Neural cell (in vitro differentiated cells): ENCODE measurements around the gene PHYHIPL.

Source experiments
- CTCF ChIP-seq: fragments of 450-650 bp; IDR thresholded peaks from 2 replicates; pipeline ENCODE4 v1.5.1; 2014; ENCODE audit warnings: antibody characterized with exemption, mild to moderate bottlenecking, moderate library complexity; ENCODE audit not compliant: poor library complexity, severe bottlenecking
- POLR2AphosphoS5 ChIP-seq: IDR thresholded peaks from 2 replicates; pipeline ENCODE4 v1.6.1; 2012
- TAF1 ChIP-seq: IDR thresholded peaks from 2 replicates; pipeline ENCODE4 v1.6.1; 2012; ENCODE audit warnings: low read depth

DNA sequence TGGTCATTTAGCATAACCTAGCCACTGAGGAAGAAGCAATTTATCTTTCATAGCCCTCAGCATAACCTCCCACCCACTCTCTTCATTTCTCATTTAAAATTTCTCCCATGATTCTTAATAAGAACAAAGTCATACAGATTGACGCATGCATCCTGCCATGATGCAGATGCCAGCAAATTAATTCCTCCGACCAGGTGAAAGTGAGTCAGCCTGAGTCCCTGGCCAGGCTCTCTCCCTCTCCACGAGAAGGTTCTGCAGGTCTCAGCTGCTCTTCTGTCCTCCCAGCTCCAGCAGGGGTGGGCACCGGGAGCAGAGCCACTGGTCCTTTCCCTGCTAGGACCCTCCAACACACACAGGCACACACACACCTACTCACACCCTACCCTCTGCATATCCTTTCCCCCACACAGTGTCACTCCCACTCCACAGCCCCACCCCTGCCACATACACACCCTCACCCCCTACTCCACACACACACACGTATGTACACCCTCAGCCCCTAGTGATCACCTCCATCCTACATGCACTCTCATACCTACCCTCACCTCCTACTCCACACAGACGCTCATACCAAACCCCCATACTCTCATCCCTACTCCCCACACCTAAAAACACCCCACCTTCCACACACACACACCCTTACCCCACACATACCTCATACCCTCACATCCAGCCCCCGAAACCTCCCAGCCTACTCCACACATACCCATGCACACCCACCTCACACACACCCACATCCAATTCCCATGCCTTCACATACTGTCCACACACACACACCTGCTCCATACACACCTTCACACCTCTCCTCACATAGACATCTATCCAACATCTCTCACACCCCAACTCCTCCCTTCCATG is 107.9 kb downstream of the PHYHIPL start:
- TF ChIP-seq TAF1 (no peak), POLR2AphosphoS5 (no peak), CTCF (no peak)
